Caco-2 (cell line): ENCODE measurements around the gene CTIF. TPM values are rescaled to one million over a fixed set of nuclear protein-coding genes. Genes with fewer than 3 reads are reported as not detected.

Experiments
- BruUV-seq: library from RNA; stranded (reverse); fragments of 400-500 nt; replicated peaks from 2 replicates; lab custom pipeline; 2021; lab: Mats Ljungman, UMichigan
- CTCF ChIA-PET: fragments of 300-600 bp; sonication (Branson Sonifier 250); formaldehyde crosslinking; loops from one replicate; lab custom pipeline; 2022; ENCODE audit warnings: antibody characterized with exemption; lab: Charles Lee
- POLR2A ChIA-PET: fragments of 300-600 bp; sonication (Branson Sonifier 250); formaldehyde crosslinking; loops from one replicate; lab custom pipeline; 2022; ENCODE audit warnings: antibody characterized with exemption; lab: Charles Lee
- DNase-seq, 2 experiments: peaks; one replicate each; pipeline versions ENCODE4 v3.0.0 to v3.0.0-alpha.2; 2020 to 2022
- H3K27me3 ChIP-seq: replicated peaks from 2 replicates; pipeline ENCODE4 v1.6.0; 2011; ENCODE audit warnings: low read length; ENCODE audit not compliant: control insufficient read depth, insufficient read depth
- H3K36me3 ChIP-seq: 2 replicates; pipeline ENCODE4 v1.5.1; 2011; ENCODE audit warnings: low read length; ENCODE audit not compliant: control insufficient read depth, insufficient read depth
- H3K4me1 ChIP-seq: fragments of 250-450 bp; sonication (Bioruptor Pico); 2 replicates; pipeline ENCODE4 v1.5.1; 2020; ENCODE audit warnings: mild to moderate bottlenecking
- H3K4me3 ChIP-seq: 2 replicates; pipeline ENCODE4 v1.5.1; 2011; ENCODE audit warnings: low read depth, mild to moderate bottlenecking, control low read depth, low read length
- H3K9me3 ChIP-seq: fragments of 250-450 bp; sonication (Bioruptor Pico); 2 replicates; pipeline ENCODE4 v1.5.1; 2020; ENCODE audit warnings: mild to moderate bottlenecking, moderate library complexity
- H3K27ac Mint-ChIP-seq: one replicate; pipeline ENCODE4 v1.8.0; 2022; ENCODE audit warnings: mixed read lengths; ENCODE audit not compliant: unreplicated experiment
- H3K27me3 Mint-ChIP-seq: one replicate; pipeline ENCODE4 v1.8.0; 2022; ENCODE audit warnings: mixed read lengths; ENCODE audit not compliant: insufficient read depth, unreplicated experiment
- H3K36me3 Mint-ChIP-seq: one replicate; pipeline ENCODE4 v1.8.0; 2022; ENCODE audit warnings: mild to moderate bottlenecking, mixed read lengths; ENCODE audit not compliant: insufficient read depth, unreplicated experiment
- H3K4me1 Mint-ChIP-seq: one replicate; pipeline ENCODE4 v1.8.0; 2022; ENCODE audit warnings: low read depth, mixed read lengths; ENCODE audit not compliant: unreplicated experiment
- H3K4me3 Mint-ChIP-seq: one replicate; pipeline ENCODE4 v1.8.0; 2022; ENCODE audit warnings: mild to moderate bottlenecking, moderate library complexity, mixed read lengths; ENCODE audit not compliant: unreplicated experiment
- H3K9me3 Mint-ChIP-seq: one replicate; pipeline ENCODE4 v1.8.0; 2022; ENCODE audit warnings: mixed read lengths; ENCODE audit not compliant: unreplicated experiment
- CTCF ChIP-seq, 2 experiments: fragments of 200-600 bp in 1 of 2; IDR thresholded peaks; 1 replicate in 1 of 2; 2 replicates in 1 of 2; pipeline versions ENCODE4 v1.5.1 to v1.8.0; 2011 to 2022; ENCODE audit warnings: antibody characterized with exemption in 1 of 2, control low read depth in 1 of 2, inconsistent platforms in 1 of 2, low read depth in 1 of 2, low read length in 1 of 2, mild to moderate bottlenecking in 1 of 2, moderate library complexity in 1 of 2; ENCODE audit not compliant: insufficient read depth in 1 of 2, severe bottlenecking in 1 of 2, unreplicated experiment in 1 of 2
- intact Hi-C: fragments of 100-400 bp; cut with micrococcal nuclease; formaldehyde crosslinking; loops from one replicate; pipeline ENCODE4 v1.10.0; 2022; ENCODE audit not compliant: unreplicated experiment
- total RNA-seq: library from RNA; stranded (reverse); gene quantifications from 2 replicates; pipeline ENCODE4 v1.2.3, GENCODE V29; 2022

Gene CTIF
- total RNA-seq, 1 experiment from 2014 or later = 19.9 TPM

DNA sequence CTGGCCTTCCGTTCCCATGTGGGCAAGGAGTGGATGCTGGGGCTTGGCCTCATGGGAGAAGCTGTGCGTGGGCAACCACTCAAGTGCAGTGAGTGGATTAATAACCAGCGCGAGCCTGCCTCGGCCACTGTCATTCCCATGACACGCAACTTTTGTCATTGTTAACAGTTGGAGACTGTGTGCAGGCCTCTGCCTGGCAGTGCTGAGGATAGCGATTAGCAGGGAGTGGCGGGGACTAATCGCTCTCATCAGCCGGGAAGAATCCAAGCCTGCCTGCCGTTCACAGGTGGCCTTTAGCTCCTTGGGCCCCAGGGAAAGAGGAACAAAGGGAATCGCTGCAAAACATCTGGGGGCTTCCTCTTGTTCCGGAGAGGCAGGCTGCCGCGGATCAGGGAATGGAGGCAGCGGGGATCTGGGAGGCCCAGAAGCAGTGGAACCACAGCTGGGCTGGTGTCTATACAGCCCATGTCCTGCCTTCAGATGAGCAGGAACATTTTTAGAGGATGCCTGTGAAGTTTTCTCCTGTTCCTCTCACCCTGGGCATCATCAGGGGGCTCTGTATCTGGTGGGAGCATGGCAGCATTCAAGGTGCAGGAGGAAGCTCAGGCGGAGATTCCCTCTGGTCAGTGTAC lies 53.8 kb downstream of the CTIF start:
- no TSS peak for BruUV-seq
- Histone ChIP-seq H3K36me3 (no peaks in the 10 kb centered on the region), H3K4me1 (no peaks in the 10 kb centered on the region), H3K9me3 (no peaks in the 10 kb centered on the region), H3K4me3 (no peak overlapping the region), H3K27me3 (no peaks in the 10 kb centered on the region)
- no peaks in the 10 kb centered on the region for H3K9me3 Mint-ChIP-seq
- TF ChIP-seq CTCF (IDR thresholded peaks at IDR 0.05; ENCODE audit: insufficient read depth in 1 of 2, low read depth in 1 of 2, low read length in 1 of 2, severe bottlenecking in 1 of 2, unreplicated experiment in 1 of 2) = no peak
- intact Hi-C loops = no loop called here
- CTCF ChIA-PET = no interaction called here
- no peak for DNase-seq
- no peaks in the 10 kb centered on the region for H3K36me3 Mint-ChIP-seq
- no peak overlapping the region for H3K27ac Mint-ChIP-seq
- H3K4me3 Mint-ChIP-seq = no peak overlapping the region
- POLR2A ChIA-PET = no interaction called here
- H3K4me1 Mint-ChIP-seq = no peaks in the 10 kb centered on the region
- no peaks in the 10 kb centered on the region for H3K27me3 Mint-ChIP-seq

- no peaks in the 10 kb centered on the region for H3K36me3 Mint-ChIP-seq
- Histone ChIP-seq H3K9me3 (no peaks in the 10 kb centered on the region), H3K36me3 (no peaks in the 10 kb centered on the region), H3K27me3 (no peaks in the 10 kb centered on the region), H3K4me1 (no peaks in the 10 kb centered on the region), H3K4me3 (no peak overlapping the region)
- H3K9me3 Mint-ChIP-seq = no peaks in the 10 kb centered on the region
- H3K27ac Mint-ChIP-seq = no peak overlapping the region
- H3K4me1 Mint-ChIP-seq = no peaks in the 10 kb centered on the region
- H3K4me3 Mint-ChIP-seq = no peak overlapping the region
- no peak for TF ChIP-seq CTCF (IDR thresholded peaks at IDR 0.05; ENCODE audit: insufficient read depth in 1 of 2, low read depth in 1 of 2, low read length in 1 of 2, severe bottlenecking in 1 of 2, unreplicated experiment in 1 of 2)
- no TSS peak for BruUV-seq
- DNase-seq = no peak
- CTCF ChIA-PET = no interaction called here
- no peaks in the 10 kb centered on the region for H3K27me3 Mint-ChIP-seq
- POLR2A ChIA-PET = no interaction called here
- intact Hi-C loops = no loop called here
Measured at GRCh38 chr18:48594471-48595094, 55.8 kb downstream of the CTIF start.

DNA sequence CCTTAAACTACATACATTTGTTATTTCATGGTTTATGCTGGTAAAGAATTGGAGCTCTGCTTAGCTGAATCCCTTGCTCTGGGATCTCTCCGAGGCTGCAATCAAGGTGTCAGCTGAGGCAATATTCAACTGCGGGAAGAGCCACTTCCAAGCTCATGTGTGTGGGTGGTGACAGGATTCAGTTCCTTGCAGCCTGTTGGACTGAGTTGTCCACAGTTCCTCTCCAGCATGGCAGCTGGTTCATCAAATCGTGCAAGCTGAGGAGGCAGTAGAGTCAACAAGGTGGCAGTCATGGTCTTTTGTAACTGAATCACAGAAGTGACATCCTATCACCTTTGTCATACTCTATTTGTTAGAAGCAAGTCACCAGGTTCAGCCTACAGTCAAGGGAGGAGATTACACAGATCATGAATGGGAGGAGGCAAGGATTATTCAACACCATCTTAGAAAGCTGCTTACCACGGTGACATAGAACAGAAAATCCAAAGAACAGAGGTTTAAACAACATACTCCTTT lies 56.9 kb downstream of the CTIF start:
- Mint-ChIP-seq H3K27me3 (no peaks in the 10 kb centered on the region), H3K9me3 (no peaks in the 10 kb centered on the region), H3K36me3 (no peaks in the 10 kb centered on the region), H3K4me1 (no peaks in the 10 kb centered on the region), H3K4me3 (no peak overlapping the region), H3K27ac (no peak overlapping the region)
- no peak overlapping the region for H3K4me3 ChIP-seq
- H3K36me3 ChIP-seq = no peaks in the 10 kb centered on the region
- CTCF ChIA-PET = no interaction called here
- POLR2A ChIA-PET = no interaction called here
- no peaks in the 10 kb centered on the region for H3K4me1 ChIP-seq
- intact Hi-C loops = no loop called here
- no TSS peak for BruUV-seq
- no peak for DNase-seq
- no peak for TF ChIP-seq CTCF (IDR thresholded peaks at IDR 0.05; ENCODE audit: insufficient read depth in 1 of 2, low read depth in 1 of 2, low read length in 1 of 2, severe bottlenecking in 1 of 2, unreplicated experiment in 1 of 2)
- no peaks in the 10 kb centered on the region for H3K9me3 ChIP-seq
- H3K27me3 ChIP-seq = no peaks in the 10 kb centered on the region
